Ishikawa (cell line): ENCODE results near the gene ARHGEF4.

Experiments used
- CEBPB ChIP-seq: IDR thresholded peaks from 2 replicates; pipeline ENCODE4 v1.6.1; 2012
- CREB1 ChIP-seq: IDR thresholded peaks from 2 replicates; pipeline ENCODE4 v1.6.1; 2012; ENCODE audit warnings: low read depth
- EGR1 ChIP-seq: IDR thresholded peaks from 2 replicates; pipeline ENCODE4 v1.6.1; 2012
- EP300 ChIP-seq: IDR thresholded peaks from 2 replicates; pipeline ENCODE4 v1.6.1; 2012; ENCODE audit warnings: borderline replicate concordance
- FOXM1 ChIP-seq: IDR thresholded peaks from 2 replicates; pipeline ENCODE4 v1.6.1; 2012; ENCODE audit warnings: low read depth, borderline replicate concordance
- MAX ChIP-seq: IDR thresholded peaks from 2 replicates; pipeline ENCODE4 v1.6.1; 2012
- NFIC ChIP-seq: IDR thresholded peaks from 2 replicates; pipeline ENCODE4 v1.6.1; 2012
- RAD21 ChIP-seq: IDR thresholded peaks from 2 replicates; pipeline ENCODE4 v1.6.1; 2012; ENCODE audit warnings: low read depth
- REST ChIP-seq: IDR thresholded peaks from 2 replicates; pipeline ENCODE4 v1.6.1; 2012; ENCODE audit warnings: low read depth, mild to moderate bottlenecking
- TAF1 ChIP-seq: IDR thresholded peaks from 2 replicates; pipeline ENCODE4 v1.6.1; 2012; ENCODE audit warnings: low read depth, mild to moderate bottlenecking
- TCF12 ChIP-seq: IDR thresholded peaks from 2 replicates; pipeline ENCODE4 v1.6.1; 2012; ENCODE audit warnings: low read depth
- TEAD4 ChIP-seq: IDR thresholded peaks from 2 replicates; pipeline ENCODE4 v1.6.1; 2012
- YY1 ChIP-seq: IDR thresholded peaks from 2 replicates; pipeline ENCODE4 v1.6.1; 2012; ENCODE audit warnings: low read depth
- ZBTB7A ChIP-seq: IDR thresholded peaks from 2 replicates; pipeline ENCODE4 v1.6.1; 2012; ENCODE audit warnings: low read depth
- TF ChIP-seq, protein P1 (sequence below): IDR thresholded peaks from 2 replicates; pipeline ENCODE4 v1.6.1; 2012

ARHGEF4 gene

GRCh38 chr2:130835766-130836015 is 1.0 kb upstream of the ARHGEF4 start:
- TF ChIP-seq CREB1 (no peak), TAF1 (no peak), EGR1 (no peak)

GRCh38 chr2:130837175-130837810 is 579 bp downstream of the ARHGEF4 start:
- peak; percentile 56; the same call in 1 of the 2 replicates for TF ChIP-seq ZBTB7A
- TF ChIP-seq MAX, result no peak

- TF ChIP-seq NFIC (no peak), REST (no peak), ZBTB7A (no peak), TEAD4 (no peak)
These were observed 1.3 kb downstream of the ARHGEF4 start for GRCh38 chr2:130837811-130838565.

DNA sequence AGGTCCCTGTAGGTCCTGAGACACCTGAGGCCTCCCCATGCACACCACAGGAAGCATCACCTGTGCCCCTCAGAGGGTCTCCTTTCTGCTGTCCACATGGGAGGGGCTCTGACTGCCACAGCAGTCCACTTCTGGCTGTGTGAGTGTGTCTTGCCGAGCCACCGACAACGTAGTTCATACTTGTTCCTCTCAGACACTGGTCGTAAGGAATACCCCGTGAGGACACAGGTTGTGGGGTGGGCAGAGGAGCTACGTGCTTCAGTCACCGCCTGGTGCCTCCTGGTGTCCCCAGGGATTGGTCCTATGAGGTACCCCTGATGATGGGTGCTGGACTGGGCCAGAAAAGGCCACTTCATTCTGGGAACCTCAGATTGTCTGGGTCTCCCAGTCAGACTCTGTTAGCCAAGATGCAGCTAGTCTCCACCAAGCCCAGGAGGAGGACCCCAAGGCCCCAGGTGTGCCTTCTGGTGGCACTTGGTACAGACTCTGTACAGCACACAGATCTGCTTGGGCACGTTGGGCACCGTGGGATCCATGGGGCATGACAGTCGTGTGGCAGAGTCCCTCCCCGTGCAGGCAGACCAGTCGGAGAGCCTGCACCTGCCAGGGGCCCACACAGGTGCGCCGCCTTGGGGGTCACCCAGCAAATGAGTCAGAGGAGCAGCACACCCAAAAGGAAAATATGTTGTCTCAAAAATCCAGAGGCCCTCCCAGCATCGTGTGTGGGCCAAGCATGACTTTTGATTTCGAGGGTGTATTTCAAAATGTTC is 2.5 kb downstream of the ARHGEF4 start:
- TF ChIP-seq CREB1 (no peak), TEAD4 (no peak), NFIC (no peak), CEBPB (no peak), EGR1 (no peak), YY1 (no peak), FOXM1 (no peak), TAF1 (no peak), EP300 (no peak), MAX (no peak), REST (no peak), TCF12 (no peak), RAD21 (no peak), ZBTB7A (no peak)
- TF ChIP-seq, protein P1, sequence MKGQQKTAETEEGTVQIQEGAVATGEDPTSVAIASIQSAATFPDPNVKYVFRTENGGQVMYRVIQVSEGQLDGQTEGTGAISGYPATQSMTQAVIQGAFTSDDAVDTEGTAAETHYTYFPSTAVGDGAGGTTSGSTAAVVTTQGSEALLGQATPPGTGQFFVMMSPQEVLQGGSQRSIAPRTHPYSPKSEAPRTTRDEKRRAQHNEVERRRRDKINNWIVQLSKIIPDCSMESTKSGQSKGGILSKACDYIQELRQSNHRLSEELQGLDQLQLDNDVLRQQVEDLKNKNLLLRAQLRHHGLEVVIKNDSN, result no peak

DNA sequence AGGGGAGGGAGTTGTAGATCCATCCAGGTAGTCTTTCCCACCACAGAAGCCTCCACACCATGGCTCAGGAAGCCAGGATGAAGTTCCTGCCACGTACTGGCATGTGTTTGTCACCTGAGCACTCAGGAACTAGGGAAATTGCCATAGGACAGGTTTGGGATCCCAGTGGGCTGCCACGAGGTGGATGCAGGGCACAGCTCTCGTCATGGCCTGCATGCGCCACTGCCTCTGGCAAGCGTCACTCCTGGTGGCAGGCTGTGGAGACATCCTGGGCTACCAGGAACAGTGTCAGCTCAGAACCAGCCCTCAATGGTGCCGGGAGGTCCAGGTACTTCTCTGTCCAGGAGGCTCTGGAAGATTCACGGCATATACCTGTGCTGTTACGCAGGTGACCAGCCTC is 3.8 kb downstream of the ARHGEF4 start:
- TF ChIP-seq TCF12, result no peak
- no peak for TF ChIP-seq ZBTB7A
- no peak for TF ChIP-seq RAD21
- no peak for TF ChIP-seq CEBPB
- TF ChIP-seq, protein P1, result no peak
- no peak for TF ChIP-seq NFIC
- no peak for TF ChIP-seq CREB1
- no peak for TF ChIP-seq FOXM1
- TF ChIP-seq EP300, result no peak
- TF ChIP-seq MAX, result no peak
- no peak for TF ChIP-seq TAF1
- TF ChIP-seq TEAD4, result no peak
- no peak for TF ChIP-seq YY1
- TF ChIP-seq EGR1, result no peak
- TF ChIP-seq REST, result no peak
